ENCODE results near the gene DEPDC7. TPM values are rescaled to one million over a fixed set of nuclear protein-coding genes. Genes with fewer than 3 reads are reported as not detected.
"Not testable (repeated sequence)": the region's sequence is repeated elsewhere in the genome, so short reads cannot be mapped to it uniquely, and the experiment has no call there.

DEPDC7 gene
- polyA plus RNA-seq (2011; rRNA removed) (13.5 and 17.8 TPM in 2 replicates), polyA minus RNA-seq (2011; rRNA and poly(A)+ RNA removed) (4.4 and 6.6 TPM in 2 replicates)

DNA sequence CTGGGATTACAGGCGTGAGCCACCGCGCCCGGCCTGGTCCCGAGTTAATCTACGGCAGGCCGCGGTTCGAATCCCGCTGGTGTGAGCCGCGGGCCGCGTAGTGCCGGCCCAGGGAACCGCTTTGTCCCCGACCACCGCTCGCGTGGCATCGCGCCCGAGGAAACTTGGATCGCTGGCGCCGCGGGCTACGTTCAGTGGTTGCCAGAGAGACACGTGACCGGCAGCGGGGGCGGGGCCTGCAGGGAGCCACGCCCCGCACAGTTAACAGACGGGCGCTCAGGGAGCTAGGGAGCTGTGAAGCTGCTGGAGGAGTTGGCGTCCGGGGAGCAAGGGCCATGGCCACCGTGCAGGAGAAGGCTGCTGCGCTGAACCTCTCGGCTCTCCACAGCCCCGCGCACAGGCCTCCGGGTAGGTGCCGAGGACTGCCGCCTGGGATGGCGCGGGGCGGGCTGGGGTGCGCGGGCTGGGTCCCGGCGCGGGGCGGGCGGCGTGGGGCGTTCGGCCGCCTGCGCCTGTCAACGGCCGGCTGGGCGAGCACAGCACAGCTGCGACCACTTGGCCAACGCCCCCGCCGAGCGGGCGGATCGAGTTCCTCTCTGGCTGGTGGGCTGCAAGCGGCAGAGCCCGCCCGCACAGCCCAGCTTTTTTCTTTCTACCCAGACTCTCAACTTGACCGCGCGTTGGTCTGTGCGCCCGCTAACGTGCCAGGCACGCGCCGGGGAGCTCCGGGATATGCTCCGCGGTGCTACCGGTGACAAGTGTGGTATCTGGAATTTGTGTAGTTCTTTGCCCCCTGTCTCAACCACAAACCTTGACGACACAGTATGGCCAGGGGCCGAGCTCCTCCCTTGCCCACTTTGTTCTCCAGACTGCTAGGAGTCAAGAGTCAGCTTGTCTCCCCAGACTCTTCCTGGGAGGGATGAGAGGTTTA, at the start of gene DEPDC7:
Gene DEPDC7, plus strand, starts transcription at position 258 of the 931 bp plus-strand sequence. Its CDS starts 78 bp downstream, at position 336.
- ChIA-PET POLR2A (interaction anchor here (0.6 to 2.2 kb wide), 9 partner anchors 9 to 121 kb away, joined by 3 to 19 read pairs (median 4); partner anchors contain the start of gene TCP11L1), CTCF (interaction anchor here (0.7 to 0.8 kb wide), 3 partner anchors 12 to 24 kb away, joined by 3 to 4 read pairs (median 4); partner anchors contain the start of gene TCP11L1)
- H3K27ac ChIP-seq (ENCODE audit: low read depth, low read length), result peak within 1 kb of the TSS; percentile 71
- peaks cover 4% of the 10 kb centered on the region; the same call in 1 of the 2 replicates for H3K9me3 ChIP-seq (ENCODE audit: control insufficient read depth, insufficient read depth, low read length)
- peak within 1 kb of the TSS; percentile 77 for H3K4me3 ChIP-seq (ENCODE audit: low read depth, low read length)
- H3K27me3 ChIP-seq (ENCODE audit: control insufficient read depth, insufficient read depth, low read length), result no peaks in the 10 kb centered on the region
- TF ChIP-seq, protein P1, sequence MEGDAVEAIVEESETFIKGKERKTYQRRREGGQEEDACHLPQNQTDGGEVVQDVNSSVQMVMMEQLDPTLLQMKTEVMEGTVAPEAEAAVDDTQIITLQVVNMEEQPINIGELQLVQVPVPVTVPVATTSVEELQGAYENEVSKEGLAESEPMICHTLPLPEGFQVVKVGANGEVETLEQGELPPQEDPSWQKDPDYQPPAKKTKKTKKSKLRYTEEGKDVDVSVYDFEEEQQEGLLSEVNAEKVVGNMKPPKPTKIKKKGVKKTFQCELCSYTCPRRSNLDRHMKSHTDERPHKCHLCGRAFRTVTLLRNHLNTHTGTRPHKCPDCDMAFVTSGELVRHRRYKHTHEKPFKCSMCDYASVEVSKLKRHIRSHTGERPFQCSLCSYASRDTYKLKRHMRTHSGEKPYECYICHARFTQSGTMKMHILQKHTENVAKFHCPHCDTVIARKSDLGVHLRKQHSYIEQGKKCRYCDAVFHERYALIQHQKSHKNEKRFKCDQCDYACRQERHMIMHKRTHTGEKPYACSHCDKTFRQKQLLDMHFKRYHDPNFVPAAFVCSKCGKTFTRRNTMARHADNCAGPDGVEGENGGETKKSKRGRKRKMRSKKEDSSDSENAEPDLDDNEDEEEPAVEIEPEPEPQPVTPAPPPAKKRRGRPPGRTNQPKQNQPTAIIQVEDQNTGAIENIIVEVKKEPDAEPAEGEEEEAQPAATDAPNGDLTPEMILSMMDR (IDR thresholded peaks at IDR 0.05; ENCODE audit: low read depth, low read length), result no peak
- DNase-seq (ENCODE audit: low read depth, low spot score), result peak; percentile 67

DNA sequence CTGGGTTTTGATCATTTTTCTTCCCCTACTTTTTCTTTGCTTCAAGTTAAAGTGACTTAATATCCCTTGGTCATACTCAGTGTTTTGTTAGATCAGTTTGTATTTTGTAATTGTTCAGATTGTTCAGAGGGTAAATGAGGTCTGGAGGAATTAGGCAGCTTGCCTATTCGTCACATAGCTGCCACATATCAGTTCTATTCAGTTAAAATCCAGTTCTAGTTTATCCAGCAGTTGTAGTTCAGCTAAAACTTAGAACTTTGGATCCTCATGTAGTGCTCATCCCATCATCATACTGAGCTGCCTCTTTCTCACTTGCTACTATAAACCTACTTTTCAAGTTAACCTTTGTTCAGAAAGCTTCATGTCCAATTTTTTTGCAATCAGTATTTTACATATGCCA, 47.1 kb upstream of the DEPDC7 start:
- H3K9me3 ChIP-seq (ENCODE audit: control insufficient read depth, insufficient read depth, low read length), result no peaks in the 10 kb centered on the region
- ChIA-PET CTCF (interaction anchor here (0.6 to 6.5 kb wide), 6 partner anchors 8 to 197 kb away, joined by 3 to 57 read pairs (median 6); no protein-coding TSS in a partner anchor), POLR2A (interaction anchor here (1.0 kb wide), 1 partner anchor 71 kb away, joined by 4 read pairs; no protein-coding TSS in a partner anchor)
- no peak overlapping the region for H3K27ac ChIP-seq (ENCODE audit: low read depth, low read length)
- TF ChIP-seq, protein P1 (IDR thresholded peaks at IDR 0.05; ENCODE audit: low read depth, low read length), result no peak
- no peak overlapping the region for H3K4me3 ChIP-seq (ENCODE audit: low read depth, low read length)
- no peak for DNase-seq (ENCODE audit: low read depth, low spot score)
- H3K27me3 ChIP-seq (ENCODE audit: control insufficient read depth, insufficient read depth, low read length), result no peaks in the 10 kb centered on the region

DNA sequence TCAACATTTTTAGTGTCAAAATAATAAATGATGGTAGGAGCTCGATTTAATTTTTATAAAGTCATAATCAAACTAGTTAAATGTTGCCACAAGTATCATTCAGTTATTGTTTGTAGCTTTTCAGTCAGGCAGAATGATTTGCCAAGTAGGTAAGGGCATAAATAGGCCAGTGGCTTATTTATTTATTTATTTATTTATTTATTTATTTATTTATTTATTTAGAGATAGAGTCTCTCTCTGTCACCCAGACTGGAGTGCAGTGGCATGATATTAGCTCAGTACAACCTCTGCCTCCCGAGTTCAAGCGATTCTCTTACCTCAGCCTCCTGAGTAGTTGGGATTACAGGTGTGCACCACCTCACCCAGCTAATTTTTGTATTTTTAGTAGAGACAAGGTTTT, 43.4 kb upstream of the DEPDC7 start:
- not testable (repeated sequence) for DNase-seq (ENCODE audit: low read depth, low spot score); H3K9me3 ChIP-seq (ENCODE audit: control insufficient read depth, insufficient read depth, low read length); H3K27me3 ChIP-seq (ENCODE audit: control insufficient read depth, insufficient read depth, low read length); H3K4me3 ChIP-seq (ENCODE audit: low read depth, low read length); H3K27ac ChIP-seq (ENCODE audit: low read depth, low read length)
- ChIA-PET POLR2A (interaction anchor here (0.7 kb wide), 1 partner anchor 15 kb away, joined by 5 read pairs; no protein-coding TSS in a partner anchor), CTCF (interaction anchor here (6.5 kb wide), 1 partner anchor 93 kb away, joined by 57 read pairs; no protein-coding TSS in a partner anchor)

DNA sequence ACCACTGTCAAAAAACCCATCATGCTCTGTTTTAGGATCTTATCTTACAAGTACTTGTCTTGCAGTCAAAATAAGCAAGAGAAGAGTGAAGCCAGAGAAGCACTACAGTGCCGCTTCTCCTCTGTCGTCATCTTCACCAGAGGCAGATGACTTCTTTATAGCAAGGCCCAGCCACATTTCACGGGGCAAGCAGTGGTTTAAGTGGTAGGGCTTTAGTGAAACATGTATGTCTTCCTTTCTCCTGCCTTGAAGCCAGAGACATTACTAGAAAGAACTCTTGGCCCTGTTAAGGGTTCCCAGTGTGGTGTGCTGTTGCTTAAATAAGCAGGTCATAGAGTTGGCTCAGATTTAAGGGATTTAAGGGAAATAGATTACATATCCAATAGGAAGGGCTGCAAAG, 42.9 kb upstream of the DEPDC7 start:
- DNase-seq (ENCODE audit: low read depth, low spot score), result no peak
- H3K9me3 ChIP-seq (ENCODE audit: control insufficient read depth, insufficient read depth, low read length), result no peaks in the 10 kb centered on the region
- no peaks in the 10 kb centered on the region for H3K27me3 ChIP-seq (ENCODE audit: control insufficient read depth, insufficient read depth, low read length)
- TF ChIP-seq, protein P1 (IDR thresholded peaks at IDR 0.05; ENCODE audit: low read depth, low read length), result no peak
- no peak overlapping the region for H3K27ac ChIP-seq (ENCODE audit: low read depth, low read length)
- ChIA-PET POLR2A (no interaction called here), CTCF (no interaction called here)
- H3K4me3 ChIP-seq (ENCODE audit: low read depth, low read length), result no peak overlapping the region

DNA sequence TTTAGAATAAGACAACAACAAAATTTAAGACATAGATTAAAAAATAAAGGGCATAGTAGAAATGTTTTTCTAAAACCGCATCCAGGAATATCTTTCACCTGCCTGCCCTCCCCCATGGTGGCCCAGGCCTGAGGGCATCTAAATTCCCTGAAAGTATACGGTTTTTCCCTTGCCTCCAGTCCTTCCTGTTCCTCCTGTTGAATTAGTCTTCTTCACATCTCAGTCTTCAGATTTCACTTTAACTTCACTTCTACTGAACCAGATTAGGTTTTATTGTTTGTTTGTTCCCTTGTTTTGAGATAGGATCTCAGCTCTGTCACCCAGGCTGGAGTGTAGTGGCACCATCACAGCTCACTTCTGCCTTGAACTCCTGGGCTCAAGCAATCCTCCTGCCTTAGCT, 33.1 kb upstream of the DEPDC7 start:
- CTCF ChIA-PET, result no interaction called here

More for the DNA sequence above, 33.1 kb upstream of the DEPDC7 start:
- Histone ChIP-seq H3K9me3 (ENCODE audit: control insufficient read depth, insufficient read depth, low read length) (no peaks in the 10 kb centered on the region), H3K4me3 (ENCODE audit: low read depth, low read length) (no peak overlapping the region), H3K27me3 (ENCODE audit: control insufficient read depth, insufficient read depth, low read length) (no peaks in the 10 kb centered on the region), H3K27ac (ENCODE audit: low read depth, low read length) (no peak overlapping the region)
- DNase-seq (ENCODE audit: low read depth, low spot score), result no peak
- POLR2A ChIA-PET, result no interaction called here
- TF ChIP-seq, protein P1 (IDR thresholded peaks at IDR 0.05; ENCODE audit: low read depth, low read length), result no peak
